Prostate gland (tissue), 2 donors: ENCODE results near the gene GRB10. TPM values are rescaled to one million over a fixed set of nuclear protein-coding genes. Genes with fewer than 3 reads are reported as not detected.

ENCODE experiments used
- DNase-seq: peaks from one replicate; pipeline ENCODE4 v3.0.0-alpha.2; 2019; ENCODE audit warnings: low spot score
- H3K27ac ChIP-seq, 2 donors: fragments of 200-600 bp; sonication (generic); 2 replicates each; pipeline ENCODE4 v1.5.1; 2017 to 2019
- H3K27me3 ChIP-seq: fragments of 200-600 bp; sonication (generic); replicated peaks from 2 replicates; pipeline ENCODE4 v1.5.1; 2019; ENCODE audit not compliant: insufficient read depth
- H3K36me3 ChIP-seq, 2 donors: fragments of 200-600 bp; sonication (generic); 1 replicate in 1 of 2; 2 replicates in 1 of 2; pipeline versions ENCODE4 v1.5.1 to v1.8.1; 2017 to 2019
- H3K4me1 ChIP-seq: fragments of 200-600 bp; sonication (generic); replicated peaks from 2 replicates; pipeline ENCODE4 v1.5.1; 2019
- H3K4me3 ChIP-seq, 2 donors: fragments of 200-600 bp; sonication (generic); 2 replicates each; pipeline ENCODE4 v1.5.1; 2017 to 2019
- H3K9me3 ChIP-seq: fragments of 200-600 bp; sonication (generic); 2 replicates; pipeline ENCODE4 v1.5.1; 2017
- CTCF ChIP-seq, 4 experiments: fragments of 200-600 bp in 2 of 4; fragments of 450-650 bp in 2 of 4; sonication (generic) in 2 of 4; IDR thresholded peaks; 1 replicate in 3 of 4; 2 replicates in 1 of 4; pipeline ENCODE4 v1.5.1; 2016 to 2019; ENCODE audit warnings: antibody characterized with exemption in 4 of 4, mild to moderate bottlenecking in 2 of 4, moderate library complexity in 2 of 4
- POLR2A ChIP-seq: fragments of 450-650 bp; IDR thresholded peaks from one replicate; pipeline ENCODE4 v1.6.1; 2016; ENCODE audit warnings: antibody characterized with exemption, mild to moderate bottlenecking
- POLR2AphosphoS5 ChIP-seq: sonication (generic); formaldehyde crosslinking; IDR thresholded peaks from one replicate; pipeline ENCODE4 v1.6.1; 2017; ENCODE audit warnings: antibody characterized with exemption
- WGBS: methylation state at CpG from one replicate; pipeline ENCODE4 v1.1.5; 2018; 5-methylcytosine and 5-hydroxymethylcytosine counted together
- intact Hi-C: fragments of 100-400 bp; cut with DNase I; formaldehyde crosslinking; loops from one replicate; pipeline ENCODE4 v1.14.2; 2022
- total RNA-seq, 2 donors: library from RNA; depleted of rRNA; stranded (reverse); fragments of >200 nt; gene quantifications; one replicate each; pipeline ENCODE4 v1.1.0, GENCODE V29; 2016

Gene GRB10
- total RNA-seq, 2 donors from 2014 or later: 54.3 to 63.1 TPM

- intact Hi-C loops: no loop called here
Observed at GRCh38 chr7:50724526-50725520, 57.9 kb downstream of the GRB10 start.

GRCh38 chr7:50723888-50724287 is 58.8 kb downstream of the GRB10 start:
- no peak overlapping the region for H3K4me3 ChIP-seq
- H3K27ac ChIP-seq: no peak overlapping the region
- no peaks in the 10 kb centered on the region for H3K4me1 ChIP-seq
- no peaks in the 10 kb centered on the region for H3K9me3 ChIP-seq
- no peak for TF ChIP-seq POLR2A
- TF ChIP-seq CTCF (IDR thresholded peaks at IDR 0.05): no peak
- TF ChIP-seq POLR2AphosphoS5: no peak
- no peaks in the 10 kb centered on the region for H3K36me3 ChIP-seq
- H3K27me3 ChIP-seq: no peaks in the 10 kb centered on the region
- WGBS: 90% methylated on average over 9 of the region's 9 CpGs
- no peak for DNase-seq
- intact Hi-C loops: no loop called here

More at GRCh38 chr7:50724526-50725520, 57.9 kb downstream of the GRB10 start:
- Histone ChIP-seq H3K27ac (no peak overlapping the region), H3K9me3 (no peaks in the 10 kb centered on the region), H3K36me3 (no peaks in the 10 kb centered on the region), H3K4me3 (no peak overlapping the region), H3K4me1 (no peaks in the 10 kb centered on the region), H3K27me3 (no peaks in the 10 kb centered on the region)
- WGBS: 88% methylated on average over 18 of the region's 18 CpGs
- no peak for DNase-seq
- TF ChIP-seq CTCF (IDR thresholded peaks at IDR 0.05) (no peak), POLR2A (no peak), POLR2AphosphoS5 (no peak)

- H3K4me3 ChIP-seq: no peak overlapping the region
- no peaks in the 10 kb centered on the region for H3K4me1 ChIP-seq
- WGBS: 92% methylated on average over 4 of the region's 4 CpGs
- H3K27ac ChIP-seq: no peak overlapping the region
- DNase-seq: no peak
- H3K36me3 ChIP-seq: no peaks in the 10 kb centered on the region
- no peaks in the 10 kb centered on the region for H3K27me3 ChIP-seq
- no peak for TF ChIP-seq POLR2A
- TF ChIP-seq CTCF (IDR thresholded peaks at IDR 0.05): no peak
- TF ChIP-seq POLR2AphosphoS5: no peak
- H3K9me3 ChIP-seq: no peaks in the 10 kb centered on the region
- intact Hi-C loops: no loop called here
Observed at GRCh38 chr7:50723173-50723572, 59.5 kb downstream of the GRB10 start.

GRCh38 chr7:50721661-50722259 is 60.9 kb downstream of the GRB10 start:
- intact Hi-C loops: no loop called here
- H3K27ac ChIP-seq: no peak overlapping the region

More at GRCh38 chr7:50721661-50722259, 60.9 kb downstream of the GRB10 start:
- H3K9me3 ChIP-seq: no peaks in the 10 kb centered on the region
- DNase-seq: peak; percentile 8
- no peak for TF ChIP-seq POLR2A
- TF ChIP-seq POLR2AphosphoS5: no peak
- TF ChIP-seq CTCF (IDR thresholded peaks at IDR 0.05): no peak
- no peak overlapping the region for H3K4me3 ChIP-seq
- no peaks in the 10 kb centered on the region for H3K36me3 ChIP-seq
- H3K4me1 ChIP-seq: no peaks in the 10 kb centered on the region
- 69% methylated on average over 10 of the region's 10 CpGs for WGBS
- no peaks in the 10 kb centered on the region for H3K27me3 ChIP-seq
